Stimulated activated CD8-positive, alpha-beta memory T cell treated with anti-CD3 and anti-CD28 coated beads, Interleukin-4, amount 100 ng/mL, for 24 hours (primary cell): ENCODE measurements around the gene UGT1A4.
"Not testable (repeated sequence)": the region's sequence is repeated elsewhere in the genome, so short reads cannot be mapped to it uniquely, and the experiment has no call there.

Experiments
- DNase-seq: peaks from one replicate; pipeline ENCODE4 v3.0.0-alpha.2; 2020; ENCODE audit warnings: low read depth

The UGT1A4 gene

DNA sequence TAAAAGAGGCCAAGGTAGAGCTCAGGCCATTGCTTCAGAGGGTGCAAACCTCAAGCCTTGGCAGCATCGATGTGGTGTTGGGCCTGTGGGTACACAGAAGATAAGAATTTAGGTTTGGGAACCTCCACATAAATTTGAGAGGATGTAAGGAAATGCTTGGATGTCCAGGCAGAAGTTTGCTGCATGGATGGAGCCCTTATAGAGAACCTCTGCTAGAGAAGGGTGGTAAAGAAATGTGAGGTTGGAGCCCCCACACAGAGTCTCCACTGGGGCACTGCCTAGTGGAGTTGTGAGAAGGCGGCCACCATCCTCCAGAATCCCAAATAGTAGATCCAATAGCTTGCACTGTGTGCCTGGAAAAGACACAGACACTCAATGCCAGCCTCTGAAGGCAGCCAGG, 32.2 kb downstream of the UGT1A4 start:
- DNase-seq: not testable (repeated sequence)

DNA sequence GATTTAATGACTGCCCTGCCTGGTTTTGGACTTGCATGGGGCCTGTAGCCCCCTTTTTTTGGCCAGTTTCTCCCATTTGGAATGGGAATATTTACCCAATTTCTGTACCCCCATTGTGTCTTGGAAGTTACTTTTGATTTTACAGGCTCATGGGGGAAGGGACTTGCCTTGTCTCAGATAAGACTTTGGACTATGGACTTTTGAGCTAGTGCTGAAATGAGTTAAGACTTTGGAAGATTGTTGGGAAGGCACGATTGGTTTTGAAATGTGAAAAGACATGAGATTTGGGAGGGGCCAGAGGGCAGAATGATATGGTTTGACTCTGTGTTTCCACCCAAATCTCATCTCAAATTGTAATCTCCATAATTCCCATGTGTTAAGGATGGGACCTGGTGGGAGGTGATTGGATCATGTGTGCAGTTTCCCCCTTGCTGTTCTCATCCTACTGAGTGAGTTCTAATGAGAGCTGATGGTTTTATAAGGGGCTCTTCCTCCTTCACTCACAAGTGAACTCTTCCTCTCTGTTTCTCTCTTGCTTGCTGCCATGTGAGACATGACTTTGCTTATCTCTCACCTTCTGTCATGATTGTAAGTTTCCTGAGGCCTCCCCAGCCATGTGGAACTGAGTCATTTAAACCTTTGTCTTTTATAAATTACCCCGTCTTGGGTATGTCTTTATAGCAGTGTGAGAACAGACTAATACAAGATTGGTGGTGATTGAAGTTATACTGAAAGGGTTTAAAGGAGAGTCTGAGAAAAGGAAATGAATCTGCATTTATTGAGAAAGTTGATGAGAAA, 32.9 kb downstream of the UGT1A4 start:
- not testable (repeated sequence) for DNase-seq

DNA sequence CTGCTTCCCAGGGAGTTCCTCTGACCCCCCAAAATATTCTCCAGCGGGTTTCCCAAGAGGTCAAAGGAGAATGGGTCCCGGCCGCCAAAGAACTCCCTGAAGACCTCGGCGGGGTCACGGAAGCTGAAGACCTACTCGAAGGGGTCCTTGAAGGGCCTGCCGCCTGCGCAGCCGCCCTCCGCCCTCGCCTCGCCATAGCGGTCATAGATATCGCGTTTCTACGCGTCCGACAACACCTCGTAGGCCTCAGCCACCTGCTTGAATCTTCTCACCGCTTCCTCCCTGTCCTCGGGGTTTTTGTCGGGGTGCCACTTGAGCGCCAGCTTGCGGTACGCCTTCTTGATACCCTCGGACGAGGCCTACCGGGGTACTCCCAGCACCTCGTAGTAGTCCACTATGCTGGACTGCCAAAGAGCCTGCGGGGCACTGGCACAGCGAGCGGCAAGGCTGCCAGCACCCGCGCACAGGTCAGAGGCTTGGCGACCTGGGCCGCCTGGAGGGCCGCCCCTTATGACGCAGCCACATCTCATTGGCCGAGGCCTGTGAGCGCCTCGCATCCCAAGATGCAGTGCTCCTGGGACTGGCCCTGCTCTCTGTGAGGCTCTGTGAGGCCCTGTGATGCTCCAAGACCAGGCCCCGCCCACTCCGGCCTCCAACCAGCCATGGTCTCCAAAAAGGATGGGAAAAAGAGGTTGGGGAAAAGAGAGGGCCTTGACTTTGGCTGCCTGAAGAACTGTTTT, 36.5 kb downstream of the UGT1A4 start:
- no peak for DNase-seq

DNA sequence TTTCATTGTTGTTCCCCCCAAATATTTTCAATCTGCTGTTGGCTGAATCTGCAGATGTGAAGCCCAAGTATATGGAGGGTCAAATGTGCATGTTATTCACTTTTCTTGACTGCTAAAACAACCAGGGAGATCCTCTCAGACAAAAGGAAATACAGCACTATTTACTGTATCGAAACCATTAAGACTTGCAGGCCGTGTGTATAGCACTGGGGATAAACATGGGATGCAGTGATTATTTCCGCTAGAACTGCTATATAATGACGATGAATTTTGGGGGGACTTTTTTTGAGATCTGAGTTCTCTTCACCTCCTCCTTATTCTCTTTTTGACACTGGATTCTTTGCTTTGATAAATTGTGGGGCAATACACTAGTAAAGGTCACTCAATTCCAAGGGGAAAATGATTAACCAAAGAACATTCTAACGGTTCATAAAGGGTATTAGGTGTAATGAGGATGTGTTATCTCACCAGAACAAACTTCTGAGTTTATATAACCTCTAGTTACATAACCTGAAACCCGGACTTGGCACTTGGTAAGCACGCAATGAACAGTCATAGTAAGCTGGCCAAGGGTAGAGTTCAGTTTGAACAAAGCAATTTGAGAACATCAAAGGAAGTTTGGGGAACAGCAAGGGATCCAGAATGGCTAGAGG, 38.0 kb downstream of the UGT1A4 start:
- DNase-seq: no peak

DNA sequence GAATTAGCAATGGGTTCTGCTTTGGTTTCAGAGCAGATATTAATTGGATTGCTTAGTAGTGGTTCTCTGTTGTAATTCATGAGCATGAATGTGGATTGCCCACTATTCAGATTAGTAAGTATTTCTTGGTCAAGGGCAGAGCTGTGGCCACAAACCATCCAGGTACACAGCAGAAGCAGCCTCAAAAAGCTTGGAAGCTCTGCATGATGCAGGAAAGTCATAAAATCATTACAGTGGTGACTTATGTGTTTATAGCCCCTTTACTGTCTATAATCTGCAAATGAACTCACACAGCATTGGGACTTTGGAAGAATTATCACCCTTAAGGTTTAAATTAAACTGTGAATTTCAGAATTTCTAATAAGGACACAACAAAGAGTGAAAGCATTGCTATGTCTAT, 39.6 kb downstream of the UGT1A4 start:
- no peak for DNase-seq

DNA sequence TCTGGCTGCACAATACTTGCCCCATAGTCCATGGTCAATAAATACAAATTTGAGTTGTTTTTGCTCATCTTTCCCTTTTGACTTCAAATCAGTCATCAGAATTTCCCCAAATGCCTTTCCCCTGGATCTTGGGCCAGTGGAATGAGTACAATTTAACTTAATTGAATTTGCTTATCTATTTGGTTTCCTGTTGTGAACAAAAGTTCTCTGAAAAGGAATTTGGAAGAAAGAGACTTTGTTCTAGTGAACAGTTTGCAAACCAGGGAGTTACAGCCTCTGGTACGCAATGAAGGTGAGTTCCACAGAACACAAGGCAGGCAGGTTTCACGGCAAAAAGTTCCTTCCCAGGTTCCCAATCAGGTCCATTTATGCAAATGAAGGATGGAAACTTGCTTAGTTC, 40.3 kb downstream of the UGT1A4 start:
- no peak for DNase-seq

DNA sequence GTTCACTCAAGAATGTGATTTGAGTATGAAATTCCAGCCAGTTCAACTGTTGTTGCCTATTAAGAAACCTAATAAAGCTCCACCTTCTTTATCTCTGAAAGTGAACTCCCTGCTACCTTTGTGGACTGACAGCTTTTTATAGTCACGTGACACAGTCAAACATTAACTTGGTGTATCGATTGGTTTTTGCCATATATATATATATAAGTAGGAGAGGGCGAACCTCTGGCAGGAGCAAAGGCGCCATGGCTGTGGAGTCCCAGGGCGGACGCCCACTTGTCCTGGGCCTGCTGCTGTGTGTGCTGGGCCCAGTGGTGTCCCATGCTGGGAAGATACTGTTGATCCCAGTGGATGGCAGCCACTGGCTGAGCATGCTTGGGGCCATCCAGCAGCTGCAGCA, 41.5 kb downstream of the UGT1A4 start, which contains the start of gene UGT1A1:
TSS of gene UGT1A1 (plus strand) at position 228 of the 400 bp plus-strand sequence. CDS start at position 246, 18 bp downstream.
- DNase-seq: no peak

DNA sequence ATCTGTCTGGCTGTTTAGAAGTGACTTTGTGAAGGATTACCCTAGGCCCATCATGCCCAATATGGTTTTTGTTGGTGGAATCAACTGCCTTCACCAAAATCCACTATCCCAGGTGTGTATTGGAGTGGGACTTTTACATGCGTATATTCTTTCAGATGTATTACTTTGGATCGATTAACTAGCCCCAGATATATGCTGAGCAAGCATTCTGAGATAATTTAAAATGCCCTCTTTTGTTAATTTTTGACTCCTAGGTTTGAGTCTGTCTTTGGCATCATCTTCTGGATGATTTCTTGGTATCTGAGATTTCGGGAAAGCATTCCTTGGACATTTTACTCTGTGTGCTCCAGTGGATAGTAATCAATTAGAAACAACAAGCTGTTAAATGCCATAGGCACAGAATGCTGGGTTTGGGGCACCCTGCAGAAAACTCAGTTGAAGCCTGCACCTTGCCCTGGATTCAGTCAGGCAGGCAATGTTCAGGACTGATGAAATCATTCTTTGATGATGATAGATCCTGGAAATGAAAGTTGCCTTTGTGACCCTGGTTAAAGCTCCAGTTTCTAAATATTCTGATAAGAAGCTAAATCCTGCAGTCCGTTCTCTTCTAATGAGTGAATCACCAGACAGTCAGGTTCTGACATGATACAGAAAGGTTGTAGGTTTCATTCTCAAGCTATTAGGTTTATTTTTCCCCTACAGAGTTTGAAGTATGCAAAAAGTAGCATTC, 42.7 kb downstream of the UGT1A4 start:
- DNase-seq: no peak

DNA sequence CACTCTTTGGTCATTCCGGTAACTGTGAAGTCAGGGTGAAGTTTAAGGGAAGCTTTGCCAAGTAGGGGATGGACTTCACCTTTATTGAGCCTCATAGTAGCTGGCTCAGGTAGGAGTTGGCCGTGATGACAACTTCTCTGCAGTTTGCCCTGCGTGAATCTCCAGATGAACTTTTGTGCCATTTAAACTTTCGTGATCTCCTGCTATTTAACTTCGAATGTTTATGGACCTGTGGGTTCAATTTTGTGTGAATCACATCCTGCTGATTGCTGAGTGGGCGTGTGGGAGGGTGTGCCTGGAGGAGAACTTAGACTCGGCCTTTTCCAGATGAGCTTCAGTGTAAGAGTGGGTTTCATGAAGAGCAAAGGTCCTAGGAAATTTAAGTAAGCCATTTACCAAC, 45.7 kb downstream of the UGT1A4 start:
- no peak for DNase-seq

DNA sequence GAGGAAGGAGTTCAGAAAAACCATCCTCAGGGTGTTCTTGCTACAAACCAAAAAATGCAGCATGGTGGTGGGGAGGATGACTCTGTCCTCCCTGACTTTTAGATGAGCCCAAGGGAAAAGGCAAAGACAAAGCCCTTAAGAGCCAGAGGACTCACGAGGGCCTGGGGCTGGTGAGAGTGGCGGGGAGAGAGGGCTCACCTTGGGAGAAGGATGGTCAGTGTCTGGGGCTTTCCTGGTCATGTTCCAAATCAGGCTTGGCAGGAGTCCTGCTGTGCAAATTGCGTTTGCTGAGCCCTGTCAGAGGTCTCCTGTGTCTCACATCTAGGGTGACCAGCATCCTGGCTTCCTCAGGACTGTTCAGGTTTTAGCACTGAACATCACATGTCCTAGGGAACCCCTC, 46.2 kb downstream of the UGT1A4 start:
- DNase-seq: no peak

DNA sequence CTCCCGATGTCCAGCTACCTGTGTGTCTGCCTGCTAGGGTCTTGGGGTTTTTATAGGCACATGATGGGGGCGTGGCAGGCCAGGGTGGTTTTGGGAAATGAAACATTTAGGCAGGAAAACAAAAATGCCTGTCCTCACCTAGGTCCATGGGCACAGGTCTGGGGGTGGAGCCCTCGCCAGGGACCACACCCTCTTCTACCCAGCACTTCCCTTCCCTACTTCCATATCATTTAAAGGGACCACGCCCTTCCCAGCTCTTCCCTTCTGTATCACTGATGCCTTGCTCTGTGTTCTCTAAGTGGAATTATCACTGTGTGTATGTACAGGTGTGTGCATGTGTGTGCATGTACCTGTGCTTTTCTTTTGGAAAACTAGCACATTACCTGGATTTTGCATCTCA, 47.9 kb downstream of the UGT1A4 start:
- DNase-seq: no peak

DNA sequence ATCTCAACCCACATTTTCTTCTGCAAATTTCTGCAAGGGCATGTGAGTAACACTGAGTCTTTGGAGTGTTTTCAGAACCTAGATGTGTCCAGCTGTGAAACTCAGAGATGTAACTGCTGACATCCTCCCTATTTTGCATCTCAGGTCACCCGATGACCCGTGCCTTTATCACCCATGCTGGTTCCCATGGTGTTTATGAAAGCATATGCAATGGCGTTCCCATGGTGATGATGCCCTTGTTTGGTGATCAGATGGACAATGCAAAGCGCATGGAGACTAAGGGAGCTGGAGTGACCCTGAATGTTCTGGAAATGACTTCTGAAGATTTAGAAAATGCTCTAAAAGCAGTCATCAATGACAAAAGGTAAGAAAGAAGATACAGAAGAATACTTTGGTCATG, 49.5 kb downstream of the UGT1A4 start:
- DNase-seq: no peak

DNA sequence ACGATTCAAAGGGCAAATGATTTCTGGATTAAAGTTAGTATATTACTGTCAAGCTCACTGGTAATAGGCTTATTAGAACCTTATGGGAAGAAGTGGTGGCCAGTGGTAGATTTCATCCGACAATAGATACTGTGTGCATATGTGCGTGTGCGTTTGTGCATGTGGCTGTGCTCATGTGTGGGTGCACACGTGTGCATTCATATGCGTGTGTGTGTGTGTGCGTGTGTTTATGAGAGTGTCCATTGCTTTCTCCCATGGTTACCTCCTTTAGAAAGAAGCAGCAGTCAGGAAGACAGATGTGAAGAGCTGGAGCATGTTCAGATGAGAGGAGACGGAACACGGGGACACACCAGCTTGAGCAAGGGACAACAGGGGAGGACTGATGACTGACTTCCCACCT, 50.7 kb downstream of the UGT1A4 start:
- DNase-seq: no peak

DNA sequence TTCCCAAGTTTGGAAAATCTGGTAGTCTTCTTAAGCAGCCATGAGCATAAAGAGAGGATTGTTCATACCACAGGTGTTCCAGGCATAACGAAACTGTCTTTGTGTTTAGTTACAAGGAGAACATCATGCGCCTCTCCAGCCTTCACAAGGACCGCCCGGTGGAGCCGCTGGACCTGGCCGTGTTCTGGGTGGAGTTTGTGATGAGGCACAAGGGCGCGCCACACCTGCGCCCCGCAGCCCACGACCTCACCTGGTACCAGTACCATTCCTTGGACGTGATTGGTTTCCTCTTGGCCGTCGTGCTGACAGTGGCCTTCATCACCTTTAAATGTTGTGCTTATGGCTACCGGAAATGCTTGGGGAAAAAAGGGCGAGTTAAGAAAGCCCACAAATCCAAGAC, 53.6 kb downstream of the UGT1A4 start:
- no peak for DNase-seq

DNA sequence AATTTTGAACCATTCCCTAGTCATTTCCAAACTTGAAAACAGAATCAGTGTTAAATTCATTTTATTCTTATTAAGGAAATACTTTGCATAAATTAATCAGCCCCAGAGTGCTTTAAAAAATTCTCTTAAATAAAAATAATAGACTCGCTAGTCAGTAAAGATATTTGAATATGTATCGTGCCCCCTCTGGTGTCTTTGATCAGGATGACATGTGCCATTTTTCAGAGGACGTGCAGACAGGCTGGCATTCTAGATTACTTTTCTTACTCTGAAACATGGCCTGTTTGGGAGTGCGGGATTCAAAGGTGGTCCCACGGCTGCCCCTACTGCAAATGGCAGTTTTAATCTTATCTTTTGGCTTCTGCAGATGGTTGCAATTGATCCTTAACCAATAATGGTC, 54.0 kb downstream of the UGT1A4 start:
- DNase-seq: no peak

DNA sequence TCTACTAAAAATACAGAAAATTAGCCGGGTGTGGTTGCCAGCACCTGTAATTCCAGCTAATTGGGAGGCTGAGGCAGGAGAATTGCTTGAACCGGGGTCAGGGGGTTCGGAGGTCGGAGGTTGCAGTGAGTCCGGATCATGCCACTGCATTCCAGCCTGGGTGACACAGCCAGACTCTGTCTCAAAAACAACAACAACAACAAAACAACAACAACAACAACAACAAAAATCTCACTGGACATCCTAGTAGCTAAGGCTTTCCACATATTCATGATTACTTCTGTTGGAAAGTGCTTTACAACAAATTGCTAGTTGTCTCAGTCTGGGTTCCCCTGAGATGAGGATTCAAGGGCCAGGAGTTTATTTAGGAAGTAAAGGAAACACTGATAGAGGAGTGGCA, 55.3 kb downstream of the UGT1A4 start:
- DNase-seq: no peak

DNA sequence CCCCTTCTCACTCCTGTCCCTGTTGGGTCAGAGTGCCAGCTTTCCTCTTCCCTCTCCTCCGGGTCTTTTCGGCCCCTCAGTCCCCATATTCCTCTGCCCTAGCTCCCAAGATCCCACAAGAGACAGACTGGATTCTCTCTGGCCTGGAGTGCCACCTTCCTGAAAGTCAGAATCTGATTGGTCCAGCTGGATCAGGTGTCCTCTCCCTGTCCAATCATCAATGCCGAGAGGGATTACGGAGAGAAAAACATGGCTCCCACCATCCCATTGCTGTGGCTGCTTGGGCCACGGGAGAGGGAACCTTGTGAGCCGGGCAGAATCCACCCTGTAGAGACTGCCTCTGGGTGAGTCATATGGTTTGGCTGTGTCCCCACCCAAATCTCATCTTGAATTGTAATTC, 56.9 kb downstream of the UGT1A4 start:
- no peak for DNase-seq

DNA sequence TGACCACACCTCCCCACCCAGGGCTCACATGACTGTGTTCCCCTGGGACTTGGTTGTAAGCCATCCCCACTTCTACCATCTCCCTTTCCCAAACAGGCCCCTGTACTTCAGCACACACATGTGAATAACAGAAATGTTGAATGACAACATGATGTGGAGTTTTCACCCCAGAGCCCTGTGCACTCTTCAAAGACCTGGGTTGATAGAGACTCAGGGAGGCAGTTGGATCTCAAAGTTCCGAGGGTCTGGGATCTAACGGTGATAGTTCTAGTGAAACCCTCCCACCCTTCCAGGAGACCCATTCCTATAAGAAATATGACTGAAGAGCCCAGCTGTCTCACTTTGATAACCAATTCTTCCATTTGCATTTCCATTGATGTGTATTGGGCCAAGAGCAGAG, 59.5 kb downstream of the UGT1A4 start, which contains the start of gene MROH2A:
TSS of gene MROH2A (plus strand) at position 301 of the 400 bp plus-strand sequence. CDS start 1,029 bp downstream, outside the sequence.
- DNase-seq: no peak

DNA sequence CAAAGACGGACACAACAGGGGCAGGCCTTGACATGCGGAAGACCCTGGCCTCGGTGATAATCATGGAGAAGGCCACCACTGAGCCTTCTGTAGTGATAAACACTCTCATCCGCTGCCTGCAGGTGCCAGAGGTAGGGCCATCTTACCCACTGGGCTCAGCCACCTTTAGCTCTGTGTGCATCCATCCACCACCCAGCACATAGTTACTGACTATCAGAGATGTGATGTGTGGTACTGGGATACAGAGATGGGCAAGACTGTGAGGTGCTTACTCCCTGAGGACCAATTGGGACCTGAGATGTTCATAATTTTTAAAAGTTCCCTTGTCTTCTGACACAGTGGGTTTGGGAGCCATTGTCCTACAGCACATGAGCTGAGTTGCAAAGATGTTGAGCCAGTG, 61.2 kb downstream of the UGT1A4 start:
- no peak for DNase-seq

DNA sequence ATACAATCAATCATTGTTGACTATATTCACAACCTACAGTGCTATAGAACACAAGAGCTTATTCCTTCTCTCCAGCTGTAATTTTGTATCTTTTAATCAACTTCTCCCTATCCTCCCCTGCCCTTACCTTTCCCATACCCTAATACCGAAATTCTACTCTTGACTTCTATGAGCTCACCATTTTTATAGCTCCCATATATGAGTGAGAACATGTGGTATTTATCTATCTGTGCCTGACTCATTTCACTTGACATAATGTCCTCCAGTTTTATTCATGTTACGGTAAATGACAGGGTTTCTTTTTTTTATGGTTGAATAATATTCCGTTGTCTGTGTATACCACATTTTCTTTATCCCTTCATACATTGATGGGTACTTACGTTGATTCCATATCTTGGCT, 62.2 kb downstream of the UGT1A4 start:
- DNase-seq: no peak

DNA sequence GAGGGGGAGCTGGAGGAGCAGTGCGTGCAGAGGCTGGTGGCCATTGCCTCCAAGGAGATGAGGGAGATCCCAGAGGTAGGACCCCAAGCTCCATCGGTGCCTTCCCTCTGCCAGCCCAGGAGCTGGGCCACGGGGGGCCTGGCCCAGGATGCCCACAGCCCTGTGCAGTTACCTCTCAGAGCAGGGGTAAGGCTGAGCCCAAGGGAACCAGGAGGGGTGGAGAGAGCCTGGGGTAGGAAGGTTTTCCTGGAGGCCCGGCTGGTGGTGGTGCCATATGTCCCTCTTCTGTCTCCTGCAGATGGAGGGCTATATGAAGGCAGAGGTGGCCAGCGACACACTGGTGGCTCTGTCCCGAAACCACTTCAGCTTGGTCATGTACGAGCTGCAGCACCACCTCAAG, 71.0 kb downstream of the UGT1A4 start:
- no peak for DNase-seq
